Liver (tissue), 3 donors: Measurements from ENCODE around the gene PNLIPRP1.

Experiments used
- CTCF ChIP-seq: fragments of 150-350 bp; IDR thresholded peaks from 2 replicates; pipeline ENCODE4 v1.5.1; 2017; ENCODE audit warnings: improper control_type of control experiment, low read depth, low read length; ENCODE audit not compliant: missing input control
- EGR1 ChIP-seq, 2 donors: IDR thresholded peaks; 2 replicates each; pipeline ENCODE4 v1.6.1; 2016 to 2018; ENCODE audit warnings: antibody characterized with exemption in 2 of 2, low read depth in 2 of 2
- GABPA ChIP-seq, 2 donors: IDR thresholded peaks in 1 of 2; conservative IDR thresholded peaks in 1 of 2; 2 replicates each; pipeline ENCODE4 v1.6.1; 2016; ENCODE audit warnings: antibody characterized with exemption in 2 of 2, mild to moderate bottlenecking in 1 of 2, moderate library complexity in 1 of 2
- HNF4A ChIP-seq, 2 donors: conservative IDR thresholded peaks; 2 replicates each; pipeline ENCODE4 v1.6.1; 2016; ENCODE audit warnings: antibody characterized with exemption in 2 of 2, mild to moderate bottlenecking in 2 of 2
- HNF4G ChIP-seq: IDR thresholded peaks from 2 replicates; pipeline ENCODE4 v1.6.1; 2016; ENCODE audit warnings: antibody characterized with exemption
- JUND ChIP-seq, 2 donors: IDR thresholded peaks; 2 replicates each; pipeline ENCODE4 v1.6.1; 2016; ENCODE audit warnings: antibody characterized with exemption in 2 of 2
- MAX ChIP-seq: IDR thresholded peaks from 2 replicates; pipeline ENCODE4 v1.6.1; 2016; ENCODE audit warnings: antibody characterized with exemption
- NR2F2 ChIP-seq: IDR thresholded peaks from 2 replicates; pipeline ENCODE4 v1.6.1; 2016; ENCODE audit warnings: antibody characterized with exemption
- REST ChIP-seq: IDR thresholded peaks from 2 replicates; pipeline ENCODE4 v1.6.1; 2016; ENCODE audit warnings: antibody characterized with exemption, mild to moderate bottlenecking
- RXRA ChIP-seq, 2 donors: IDR thresholded peaks; 2 replicates each; pipeline ENCODE4 v1.6.1; 2017 to 2018; ENCODE audit warnings: antibody characterized with exemption in 2 of 2, mild to moderate bottlenecking in 1 of 2
- TAF1 ChIP-seq: conservative IDR thresholded peaks from 2 replicates; pipeline ENCODE4 v1.6.1; 2016; ENCODE audit warnings: antibody characterized with exemption, mild to moderate bottlenecking
- ZBTB33 ChIP-seq: IDR thresholded peaks from 2 replicates; pipeline ENCODE4 v1.6.1; 2016; ENCODE audit warnings: antibody characterized with exemption
- donor health status: healthy.
- donor health status: healthy.

- TF ChIP-seq CTCF (no peak), JUND (IDR thresholded peaks at IDR 0.05) (no peak), MAX (no peak), GABPA (IDR thresholded peaks at IDR 0.05 in 1 of 2, conservative IDR thresholded peaks at IDR 0.05 in 1 of 2) (no peak), ZBTB33 (no peak), HNF4A (conservative IDR thresholded peaks at IDR 0.05) (no peak), REST (no peak), TAF1 (no peak), EGR1 (IDR thresholded peaks at IDR 0.05; ENCODE audit: low read depth in 2 of 2) (no peak), RXRA (IDR thresholded peaks at IDR 0.05) (no peak), NR2F2 (no peak), HNF4G (no peak)
Observed at GRCh38 chr10:116607336-116607735, 16.6 kb downstream of the PNLIPRP1 start.
